ENCODE data around the gene MPP2. TPM values are rescaled to one million over a fixed set of nuclear protein-coding genes. Genes with fewer than 3 reads are reported as not detected.

The MPP2 gene
- total and polyA plus RNA-seq, 4 donors = 0.05 to 0.25 (median 0.09) TPM

- H3K4me1 ChIP-seq (ENCODE audit: control insufficient read depth in 4 of 4, insufficient read depth in 4 of 4, low read length in 3 of 4) = peaks cover 0 to 6% (median 3%) of the 10 kb centered on the region in 4 donors
- WGBS = 42% methylated on average over 17 of the region's 17 CpGs
- peak within 1 kb of the TSS in 1 of 2 donors; percentile 42 for H3K9ac ChIP-seq (ENCODE audit: low read depth in 1 of 2, low read length in 2 of 2)
- no peak within 1 kb of the TSS for H3K27ac ChIP-seq (ENCODE audit: low read depth in 1 of 2, low read length in 2 of 2)
- no peaks in the 10 kb centered on the region for H3K9me3 ChIP-seq (ENCODE audit: control insufficient read depth in 4 of 4, low read length in 3 of 4)
- no peak within 1 kb of the TSS for H3K4me3 ChIP-seq (ENCODE audit: low read depth in 1 of 3, low read length in 3 of 3)
- H3K36me3 ChIP-seq (ENCODE audit: control insufficient read depth in 4 of 4, insufficient read depth in 3 of 4, low read depth in 1 of 4, low read length in 3 of 4) = no peaks in the 10 kb centered on the region
- TF ChIP-seq MAX (IDR thresholded peaks at IDR 0.05) (no peak), NR2F2 (IDR thresholded peaks at IDR 0.05) (no peak), GABPA (IDR thresholded peaks at IDR 0.05 in 1 of 2, conservative IDR thresholded peaks at IDR 0.05 in 1 of 2) (no peak), TAF1 (conservative IDR thresholded peaks at IDR 0.05) (no peak), ZBTB33 (IDR thresholded peaks at IDR 0.05) (no peak)
- H3K27me3 ChIP-seq (ENCODE audit: control insufficient read depth in 4 of 4, insufficient read depth in 4 of 4, low read length in 3 of 4) = no peaks in the 10 kb centered on the region
- DNase-seq (ENCODE audit: low spot score) = no peak
Observed at GRCh38 chr17:43846963-43847371, 60.4 kb downstream of the MPP2 start, which contains the start of gene CD300LG. TSS of gene CD300LG (plus strand) at chr17:43847176. CDS start at chr17:43847217, 41 bp downstream.

GRCh38 chr17:43846221-43846712 lies 61.1 kb downstream of the MPP2 start:
- TF ChIP-seq FOXA1 (IDR thresholded peaks at IDR 0.05) (no peak), CTCF (IDR thresholded peaks at IDR 0.05; ENCODE audit: low read depth, low read length, missing input control) (peak; percentile 96), RAD21 (IDR thresholded peaks at IDR 0.05) (peak; percentile 92 to 93), MAX (IDR thresholded peaks at IDR 0.05) (no peak), FOXA2 (IDR thresholded peaks at IDR 0.05) (no peak), GABPA (IDR thresholded peaks at IDR 0.05 in 1 of 2, conservative IDR thresholded peaks at IDR 0.05 in 1 of 2) (no peak), TAF1 (conservative IDR thresholded peaks at IDR 0.05) (no peak), REST (IDR thresholded peaks at IDR 0.05) (no peak), RXRA (IDR thresholded peaks at IDR 0.05) (peak in 1 of 2 donors; percentile 15), NR2F2 (IDR thresholded peaks at IDR 0.05) (no peak)
- peaks cover 0 to 6% (median 3%) of the 10 kb centered on the region in 4 donors for H3K4me1 ChIP-seq (ENCODE audit: control insufficient read depth in 4 of 4, insufficient read depth in 4 of 4, low read length in 3 of 4)
- no peaks in the 10 kb centered on the region for H3K27me3 ChIP-seq (ENCODE audit: control insufficient read depth in 4 of 4, insufficient read depth in 4 of 4, low read length in 3 of 4)
- no peak overlapping the region for H3K27ac ChIP-seq (ENCODE audit: low read depth in 1 of 2, low read length in 2 of 2)
- no peaks in the 10 kb centered on the region for H3K9me3 ChIP-seq (ENCODE audit: control insufficient read depth in 4 of 4, low read length in 3 of 4)
- peak overlapping the region in 1 of 2 donors; percentile 42 for H3K9ac ChIP-seq (ENCODE audit: low read depth in 1 of 2, low read length in 2 of 2)
- H3K36me3 ChIP-seq (ENCODE audit: control insufficient read depth in 4 of 4, insufficient read depth in 3 of 4, low read depth in 1 of 4, low read length in 3 of 4) = no peaks in the 10 kb centered on the region
- no peak overlapping the region for H3K4me3 ChIP-seq (ENCODE audit: low read depth in 1 of 3, low read length in 3 of 3)
- peak; percentile 83 for DNase-seq (ENCODE audit: low spot score)
- 10% methylated on average over 13 of the region's 13 CpGs for WGBS

All from liver (tissue), 9 donors.